ENCODE measurements around the gene SLC5A11. TPM values are rescaled to one million over a fixed set of nuclear protein-coding genes. Genes with fewer than 3 reads are reported as not detected.
"Not testable (repeated sequence)": the region's sequence is repeated elsewhere in the genome, so short reads cannot be mapped to it uniquely, and the experiment has no call there.

Gene SLC5A11
- total and polyA plus RNA-seq, 8 donors: 0.09 to 0.60 (median 0.14) TPM; not detected in 1

DNA sequence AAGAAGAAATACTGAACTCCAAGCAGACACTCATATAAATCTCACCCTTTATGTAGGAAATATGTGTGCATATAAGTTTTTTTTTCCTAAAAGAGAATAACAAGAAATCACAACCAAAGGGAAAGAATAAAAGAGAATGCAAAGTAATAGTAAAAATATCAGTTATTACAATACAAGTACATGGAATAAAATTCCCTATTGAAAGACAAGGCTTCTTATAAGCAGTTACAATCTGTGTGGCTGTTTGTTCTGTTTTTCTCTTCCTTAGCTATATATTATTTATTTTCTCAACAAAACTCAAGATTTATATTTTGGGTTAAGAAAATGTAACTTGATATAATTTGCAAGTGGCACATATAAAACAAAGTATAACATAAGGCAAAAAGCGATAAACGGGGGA is 41.7 kb downstream of the SLC5A11 start:
- Histone ChIP-seq H3K27me3 (no peaks in the 10 kb centered on the region), H3K9me3 (no peaks in the 10 kb centered on the region), H3K4me1 (no peaks in the 10 kb centered on the region), H3K27ac (no peak overlapping the region), H3K36me3 (no peaks in the 10 kb centered on the region), H3K4me3 (no peak overlapping the region)
- ATAC-seq (no peak), DNase-seq (no peak)
- intact Hi-C loops (cut with DNase I): no loop called here
- TF ChIP-seq, protein P1, sequence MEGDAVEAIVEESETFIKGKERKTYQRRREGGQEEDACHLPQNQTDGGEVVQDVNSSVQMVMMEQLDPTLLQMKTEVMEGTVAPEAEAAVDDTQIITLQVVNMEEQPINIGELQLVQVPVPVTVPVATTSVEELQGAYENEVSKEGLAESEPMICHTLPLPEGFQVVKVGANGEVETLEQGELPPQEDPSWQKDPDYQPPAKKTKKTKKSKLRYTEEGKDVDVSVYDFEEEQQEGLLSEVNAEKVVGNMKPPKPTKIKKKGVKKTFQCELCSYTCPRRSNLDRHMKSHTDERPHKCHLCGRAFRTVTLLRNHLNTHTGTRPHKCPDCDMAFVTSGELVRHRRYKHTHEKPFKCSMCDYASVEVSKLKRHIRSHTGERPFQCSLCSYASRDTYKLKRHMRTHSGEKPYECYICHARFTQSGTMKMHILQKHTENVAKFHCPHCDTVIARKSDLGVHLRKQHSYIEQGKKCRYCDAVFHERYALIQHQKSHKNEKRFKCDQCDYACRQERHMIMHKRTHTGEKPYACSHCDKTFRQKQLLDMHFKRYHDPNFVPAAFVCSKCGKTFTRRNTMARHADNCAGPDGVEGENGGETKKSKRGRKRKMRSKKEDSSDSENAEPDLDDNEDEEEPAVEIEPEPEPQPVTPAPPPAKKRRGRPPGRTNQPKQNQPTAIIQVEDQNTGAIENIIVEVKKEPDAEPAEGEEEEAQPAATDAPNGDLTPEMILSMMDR (IDR thresholded peaks at IDR 0.05): no peak

DNA sequence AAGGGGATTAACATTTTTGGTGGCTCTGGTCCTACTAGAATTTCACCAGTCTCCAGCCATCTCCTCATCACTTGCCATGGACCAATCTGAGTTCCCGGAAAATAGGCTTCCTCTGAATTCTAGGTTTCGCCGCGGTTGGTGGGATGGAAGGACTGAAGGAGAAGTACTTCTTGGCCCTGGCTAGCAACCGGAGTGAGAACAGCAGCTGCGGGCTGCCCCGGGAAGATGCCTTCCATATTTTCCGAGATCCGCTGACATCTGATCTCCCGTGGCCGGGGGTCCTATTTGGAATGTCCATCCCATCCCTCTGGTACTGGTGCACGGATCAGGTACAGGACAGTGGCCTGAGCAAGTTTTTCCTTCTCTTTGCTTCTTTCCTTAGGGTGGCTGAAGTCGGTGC is 45.0 kb downstream of the SLC5A11 start:
- H3K27me3 ChIP-seq: no peaks in the 10 kb centered on the region
- ATAC-seq (no peak), DNase-seq (no peak)
- H3K36me3 ChIP-seq: no peaks in the 10 kb centered on the region
- no peaks in the 10 kb centered on the region for H3K9me3 ChIP-seq
- TF ChIP-seq, protein P1 (IDR thresholded peaks at IDR 0.05): no peak
- intact Hi-C loops (cut with DNase I): no loop called here
- H3K27ac ChIP-seq: no peak overlapping the region
- H3K4me3 ChIP-seq: no peak overlapping the region
- H3K4me1 ChIP-seq: no peaks in the 10 kb centered on the region

DNA sequence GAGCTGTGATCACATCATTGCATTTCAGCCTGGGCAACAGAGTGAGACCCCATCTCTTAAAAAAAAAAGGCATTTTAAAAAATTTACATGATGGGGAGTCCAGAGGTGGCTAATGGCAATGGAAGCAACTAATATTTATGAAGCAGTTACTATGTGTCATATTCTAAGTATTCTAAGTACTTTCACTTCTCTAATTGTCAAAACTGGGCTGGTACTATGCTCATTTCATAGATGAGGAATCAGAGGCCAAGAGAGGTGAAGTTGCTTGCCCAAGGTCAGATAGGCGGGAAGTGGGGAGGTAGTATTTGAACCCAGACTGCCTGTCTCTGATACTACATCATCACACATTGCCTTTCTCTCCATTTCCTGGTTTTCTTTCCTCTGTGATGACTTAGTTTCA is 50.7 kb downstream of the SLC5A11 start:
- ATAC-seq (no peak), DNase-seq (no peak)
- no peaks in the 10 kb centered on the region for H3K9me3 ChIP-seq
- H3K36me3 ChIP-seq: no peaks in the 10 kb centered on the region
- no peak overlapping the region for H3K27ac ChIP-seq
- intact Hi-C loops (cut with DNase I): no loop called here
- no peak overlapping the region for H3K4me3 ChIP-seq
- H3K4me1 ChIP-seq: no peaks in the 10 kb centered on the region
- TF ChIP-seq, protein P1 (IDR thresholded peaks at IDR 0.05): no peak
- no peaks in the 10 kb centered on the region for H3K27me3 ChIP-seq

DNA sequence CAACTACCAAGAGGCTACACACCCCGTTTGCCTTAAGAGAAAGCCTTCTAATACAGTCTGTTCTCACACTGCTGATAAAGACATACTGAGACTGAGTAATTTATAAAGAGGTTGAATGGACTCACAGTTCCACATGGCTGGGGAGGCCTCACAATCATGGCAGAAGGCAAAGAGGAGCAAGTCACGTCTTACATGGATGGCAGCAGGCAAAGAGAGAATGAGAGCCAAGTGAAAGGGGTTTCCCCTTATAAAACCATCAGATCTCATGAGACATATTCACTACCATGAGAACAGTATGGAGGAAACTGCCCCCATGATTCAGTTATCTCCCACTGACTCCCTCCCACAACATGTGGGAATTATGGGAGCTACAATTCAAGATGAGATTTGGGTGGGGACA is 51.8 kb downstream of the SLC5A11 start:
- H3K4me3 ChIP-seq; H3K36me3 ChIP-seq; H3K9me3 ChIP-seq; H3K27ac ChIP-seq; DNase-seq; ATAC-seq; H3K27me3 ChIP-seq; intact Hi-C loops (cut with DNase I); H3K4me1 ChIP-seq: not testable (repeated sequence)

DNA sequence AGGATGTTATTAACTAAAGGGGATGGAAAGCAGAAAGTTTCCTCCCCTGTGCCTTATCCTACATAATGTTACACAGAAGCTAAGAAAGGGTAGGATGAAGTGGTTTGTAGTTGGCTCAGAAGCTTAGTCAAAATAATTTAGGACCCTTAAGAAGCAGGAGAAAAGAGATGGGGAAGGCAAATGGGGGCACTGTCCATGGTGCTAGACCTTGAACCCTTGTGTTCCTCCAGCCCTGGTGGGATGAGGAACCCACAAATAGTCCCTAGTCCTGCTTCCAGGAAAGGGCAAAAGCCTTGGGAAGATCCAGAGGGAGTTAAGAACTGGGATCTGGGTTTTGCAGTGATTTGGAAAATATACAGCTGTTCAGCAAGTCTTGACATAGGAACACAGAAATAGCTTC is 54.5 kb downstream of the SLC5A11 start:
- DNase-seq (no peak), ATAC-seq (no peak)
- Histone ChIP-seq H3K27me3 (no peaks in the 10 kb centered on the region), H3K9me3 (no peaks in the 10 kb centered on the region), H3K36me3 (no peaks in the 10 kb centered on the region), H3K4me3 (no peak overlapping the region), H3K4me1 (no peaks in the 10 kb centered on the region), H3K27ac (no peak overlapping the region)
- intact Hi-C loops (cut with DNase I): no loop called here
- TF ChIP-seq, protein P1 (IDR thresholded peaks at IDR 0.05): no peak

DNA sequence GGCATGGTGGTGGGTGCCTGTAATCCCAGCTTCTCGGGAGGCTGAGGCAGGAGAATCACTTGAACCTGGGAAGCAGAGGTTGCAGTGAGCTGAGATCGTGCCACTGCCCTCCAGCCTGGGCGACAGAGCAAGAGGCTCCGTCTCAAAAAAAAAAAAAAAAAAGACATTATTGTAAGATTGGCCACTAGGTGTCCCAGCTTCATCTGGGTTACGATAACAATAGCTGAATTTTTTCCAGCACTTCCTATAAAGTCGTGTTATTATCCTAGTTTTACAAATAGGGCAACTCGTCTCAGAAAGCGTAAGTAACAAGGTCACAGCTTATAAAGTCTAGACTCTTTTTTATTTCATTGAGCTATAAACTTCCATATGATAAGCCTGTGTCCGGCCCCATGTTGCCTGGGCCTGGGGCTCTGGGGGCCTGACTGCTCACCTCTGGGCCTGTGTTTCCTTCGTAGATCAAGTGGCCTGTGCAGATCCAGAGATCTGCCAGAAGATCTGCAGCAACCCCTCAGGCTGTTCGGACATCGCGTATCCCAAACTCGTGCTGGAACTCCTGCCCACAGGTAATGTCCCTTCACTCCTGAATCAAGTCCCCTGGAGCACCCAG is 60.5 kb downstream of the SLC5A11 start:
- Histone ChIP-seq H3K27ac (no peak overlapping the region), H3K27me3 (no peaks in the 10 kb centered on the region), H3K4me3 (no peak overlapping the region), H3K36me3 (no peaks in the 10 kb centered on the region), H3K9me3 (no peaks in the 10 kb centered on the region), H3K4me1 (no peaks in the 10 kb centered on the region)
- peak in 2 of 4 donors; percentile 5 to 7 for DNase-seq
- intact Hi-C loops (cut with DNase I): no loop called here
- TF ChIP-seq, protein P1 (IDR thresholded peaks at IDR 0.05): peak in 1 of 2 donors; percentile 41
- peak; percentile 47 for ATAC-seq

All from left lung (tissue), 10 donors.